C4-2B (cell line): ENCODE results near the gene TH.

Experiments
- ZFX ChIP-seq: fragments of 450-650 bp; IDR thresholded peaks from 2 replicates; pipeline ENCODE4 v1.6.1; 2017
- TF ChIP-seq, protein P1 (sequence below): fragments of 450-650 bp; conservative IDR thresholded peaks from 2 replicates; pipeline ENCODE4 v1.5.1; 2017; ENCODE audit warnings: mild to moderate bottlenecking

DNA sequence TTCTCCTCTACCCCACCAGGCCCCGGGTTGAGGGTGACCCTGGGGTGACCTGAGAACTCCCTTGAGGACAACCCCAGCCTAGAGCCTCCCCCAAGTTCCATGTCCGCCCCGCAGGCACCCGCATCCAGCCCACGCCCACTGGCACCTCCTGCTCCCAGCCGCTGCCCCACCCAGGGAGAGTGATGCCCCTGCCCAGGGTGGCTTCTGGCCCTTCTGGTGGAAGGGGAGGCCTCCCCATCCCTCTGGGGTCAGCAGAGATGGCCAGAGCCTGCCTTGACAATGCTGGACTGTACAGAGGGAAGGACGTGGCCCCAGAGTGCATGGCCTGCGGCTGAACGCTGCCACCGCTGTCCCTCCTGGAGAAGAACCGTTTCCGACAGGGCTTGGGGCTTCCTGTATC lies 1.1 kb upstream of the TH start:
- TF ChIP-seq, protein P1, sequence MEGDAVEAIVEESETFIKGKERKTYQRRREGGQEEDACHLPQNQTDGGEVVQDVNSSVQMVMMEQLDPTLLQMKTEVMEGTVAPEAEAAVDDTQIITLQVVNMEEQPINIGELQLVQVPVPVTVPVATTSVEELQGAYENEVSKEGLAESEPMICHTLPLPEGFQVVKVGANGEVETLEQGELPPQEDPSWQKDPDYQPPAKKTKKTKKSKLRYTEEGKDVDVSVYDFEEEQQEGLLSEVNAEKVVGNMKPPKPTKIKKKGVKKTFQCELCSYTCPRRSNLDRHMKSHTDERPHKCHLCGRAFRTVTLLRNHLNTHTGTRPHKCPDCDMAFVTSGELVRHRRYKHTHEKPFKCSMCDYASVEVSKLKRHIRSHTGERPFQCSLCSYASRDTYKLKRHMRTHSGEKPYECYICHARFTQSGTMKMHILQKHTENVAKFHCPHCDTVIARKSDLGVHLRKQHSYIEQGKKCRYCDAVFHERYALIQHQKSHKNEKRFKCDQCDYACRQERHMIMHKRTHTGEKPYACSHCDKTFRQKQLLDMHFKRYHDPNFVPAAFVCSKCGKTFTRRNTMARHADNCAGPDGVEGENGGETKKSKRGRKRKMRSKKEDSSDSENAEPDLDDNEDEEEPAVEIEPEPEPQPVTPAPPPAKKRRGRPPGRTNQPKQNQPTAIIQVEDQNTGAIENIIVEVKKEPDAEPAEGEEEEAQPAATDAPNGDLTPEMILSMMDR: no peak
- TF ChIP-seq ZFX: no peak
